AG20443 (cell line): ENCODE data around the gene GNAS-AS1.
"Not testable (repeated sequence)": the region's sequence is repeated elsewhere in the genome, so short reads cannot be mapped to it uniquely, and the experiment has no call there.

Experiments
- DNase-seq: peaks from one replicate; pipeline ENCODE4 v3.0.0; 2012; ENCODE audit warnings: low spot score, mixed read lengths

The GNAS-AS1 gene

GRCh38 chr20:58835231-58835630 lies 15.5 kb downstream of the GNAS-AS1 start:
- DNase-seq: no peak

- no peak for DNase-seq
These were observed 16.8 kb downstream of the GNAS-AS1 start for GRCh38 chr20:58833921-58834320.

GRCh38 chr20:58832457-58832856 lies 18.2 kb downstream of the GNAS-AS1 start:
- DNase-seq: no peak

- no peak for DNase-seq
These were observed 21.2 kb downstream of the GNAS-AS1 start for GRCh38 chr20:58829531-58829941.

GRCh38 chr20:58828804-58829203 lies 21.9 kb downstream of the GNAS-AS1 start:
- DNase-seq: not testable (repeated sequence)

GRCh38 chr20:58828136-58828535 lies 22.6 kb downstream of the GNAS-AS1 start:
- DNase-seq: no peak

GRCh38 chr20:58826271-58826670 lies 24.4 kb downstream of the GNAS-AS1 start:
- no peak for DNase-seq

GRCh38 chr20:58825450-58825849 lies 25.3 kb downstream of the GNAS-AS1 start:
- no peak for DNase-seq

- DNase-seq: no peak
These were observed 25.9 kb downstream of the GNAS-AS1 start for GRCh38 chr20:58824843-58825242.

GRCh38 chr20:58822748-58823730 lies 27.7 kb downstream of the GNAS-AS1 start:
- DNase-seq: no peak

- no peak for DNase-seq
These were observed 28.6 kb downstream of the GNAS-AS1 start for GRCh38 chr20:58822149-58822548.

- not testable (repeated sequence) for DNase-seq
These were observed 30.2 kb downstream of the GNAS-AS1 start for GRCh38 chr20:58820515-58820914.

GRCh38 chr20:58819921-58820320 lies 30.8 kb downstream of the GNAS-AS1 start:
- no peak for DNase-seq

- peak; percentile 59 for DNase-seq
These were observed 32.0 kb downstream of the GNAS-AS1 start for GRCh38 chr20:58818586-58819285.

GRCh38 chr20:58817748-58818147 lies 33.0 kb downstream of the GNAS-AS1 start:
- no peak for DNase-seq

GRCh38 chr20:58816957-58817651 lies 33.6 kb downstream of the GNAS-AS1 start:
- DNase-seq: no peak

GRCh38 chr20:58816051-58816450 lies 34.7 kb downstream of the GNAS-AS1 start:
- DNase-seq: no peak

- no peak for DNase-seq
These were observed 35.3 kb downstream of the GNAS-AS1 start for GRCh38 chr20:58815448-58815847.

- DNase-seq: no peak
These were observed 37.3 kb downstream of the GNAS-AS1 start for GRCh38 chr20:58813369-58813768.

GRCh38 chr20:58811334-58811733 lies 39.4 kb downstream of the GNAS-AS1 start:
- no peak for DNase-seq

- DNase-seq: no peak
These were observed 39.8 kb downstream of the GNAS-AS1 start for GRCh38 chr20:58810879-58811250.

GRCh38 chr20:58810116-58810878 lies 40.4 kb downstream of the GNAS-AS1 start:
- DNase-seq: no peak
